ENCODE data around the gene SAV1.
A peak's percentile ranks its signal among the peaks of the same experiment; 100 is the strongest.
"Not testable (repeated sequence)": the region's sequence is repeated elsewhere in the genome, so short reads cannot be mapped to it uniquely, and the experiment has no call there.

The SAV1 gene

GRCh38 chr14:50666772-50667683 is 1.1 kb downstream of the SAV1 start:
- Histone ChIP-seq H3K4me1 (no peaks in the 10 kb centered on the region), H3K4me2 (ENCODE audit: low read length) (peak overlapping the region; percentile 91)

DNA sequence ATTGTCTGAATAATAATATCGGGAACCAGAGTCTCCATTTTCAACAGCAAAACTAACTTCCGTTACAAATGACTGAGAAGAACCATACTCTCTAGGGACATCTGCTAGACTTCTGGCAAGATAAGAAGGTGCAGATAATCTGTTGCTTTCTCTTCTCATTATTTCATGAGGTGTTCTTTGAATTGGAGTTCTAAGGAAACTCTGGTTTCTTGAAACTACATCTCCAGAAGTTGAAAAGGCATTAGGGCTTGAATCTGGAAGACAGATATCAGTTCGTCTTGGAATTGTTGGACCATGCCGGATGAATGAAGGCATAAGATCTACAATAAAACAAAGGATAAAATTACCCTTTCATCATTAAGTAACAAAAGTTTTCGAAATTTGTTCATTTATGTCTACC is 2.8 kb downstream of the SAV1 start:
- not testable (repeated sequence) for H3K9ac ChIP-seq; H3K9me3 ChIP-seq (ENCODE audit: control insufficient read depth, low read length); H3K4me2 ChIP-seq (ENCODE audit: low read length); H3K27me3 ChIP-seq (ENCODE audit: control insufficient read depth, insufficient read depth, low read length); H3K36me3 ChIP-seq (ENCODE audit: control insufficient read depth, insufficient read depth, low read length); H3K4me3 ChIP-seq (ENCODE audit: low read depth, low read length); H3K27ac ChIP-seq; H3K4me1 ChIP-seq; H2AFZ ChIP-seq
- H3K79me2 ChIP-seq: peaks cover 30% of the 10 kb centered on the region

More at GRCh38 chr14:50666772-50667683, 1.1 kb downstream of the SAV1 start:
- Histone ChIP-seq H3K9me3 (ENCODE audit: control insufficient read depth, low read length) (no peaks in the 10 kb centered on the region), H3K27me3 (ENCODE audit: control insufficient read depth, insufficient read depth, low read length) (no peaks in the 10 kb centered on the region), H3K36me3 (ENCODE audit: control insufficient read depth, insufficient read depth, low read length) (no peaks in the 10 kb centered on the region), H3K79me2 (peaks cover 19% of the 10 kb centered on the region), H2AFZ (peak overlapping the region; percentile 99), H3K27ac (peak overlapping the region; percentile 89), H3K9ac (peak overlapping the region; percentile 70), H3K4me3 (ENCODE audit: low read depth, low read length) (peak overlapping the region; percentile 98)
- TF ChIP-seq, protein P1, sequence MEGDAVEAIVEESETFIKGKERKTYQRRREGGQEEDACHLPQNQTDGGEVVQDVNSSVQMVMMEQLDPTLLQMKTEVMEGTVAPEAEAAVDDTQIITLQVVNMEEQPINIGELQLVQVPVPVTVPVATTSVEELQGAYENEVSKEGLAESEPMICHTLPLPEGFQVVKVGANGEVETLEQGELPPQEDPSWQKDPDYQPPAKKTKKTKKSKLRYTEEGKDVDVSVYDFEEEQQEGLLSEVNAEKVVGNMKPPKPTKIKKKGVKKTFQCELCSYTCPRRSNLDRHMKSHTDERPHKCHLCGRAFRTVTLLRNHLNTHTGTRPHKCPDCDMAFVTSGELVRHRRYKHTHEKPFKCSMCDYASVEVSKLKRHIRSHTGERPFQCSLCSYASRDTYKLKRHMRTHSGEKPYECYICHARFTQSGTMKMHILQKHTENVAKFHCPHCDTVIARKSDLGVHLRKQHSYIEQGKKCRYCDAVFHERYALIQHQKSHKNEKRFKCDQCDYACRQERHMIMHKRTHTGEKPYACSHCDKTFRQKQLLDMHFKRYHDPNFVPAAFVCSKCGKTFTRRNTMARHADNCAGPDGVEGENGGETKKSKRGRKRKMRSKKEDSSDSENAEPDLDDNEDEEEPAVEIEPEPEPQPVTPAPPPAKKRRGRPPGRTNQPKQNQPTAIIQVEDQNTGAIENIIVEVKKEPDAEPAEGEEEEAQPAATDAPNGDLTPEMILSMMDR (IDR thresholded peaks at IDR 0.05): no peak

GRCh38 chr14:50664579-50664978 is 3.5 kb downstream of the SAV1 start:
- not testable (repeated sequence) for H3K36me3 ChIP-seq (ENCODE audit: control insufficient read depth, insufficient read depth, low read length); H3K9ac ChIP-seq; H3K27me3 ChIP-seq (ENCODE audit: control insufficient read depth, insufficient read depth, low read length); H3K27ac ChIP-seq; H3K4me2 ChIP-seq (ENCODE audit: low read length); H3K4me1 ChIP-seq; H3K4me3 ChIP-seq (ENCODE audit: low read depth, low read length); H3K9me3 ChIP-seq (ENCODE audit: control insufficient read depth, low read length); H2AFZ ChIP-seq
- H3K79me2 ChIP-seq: peaks cover 32% of the 10 kb centered on the region

DNA sequence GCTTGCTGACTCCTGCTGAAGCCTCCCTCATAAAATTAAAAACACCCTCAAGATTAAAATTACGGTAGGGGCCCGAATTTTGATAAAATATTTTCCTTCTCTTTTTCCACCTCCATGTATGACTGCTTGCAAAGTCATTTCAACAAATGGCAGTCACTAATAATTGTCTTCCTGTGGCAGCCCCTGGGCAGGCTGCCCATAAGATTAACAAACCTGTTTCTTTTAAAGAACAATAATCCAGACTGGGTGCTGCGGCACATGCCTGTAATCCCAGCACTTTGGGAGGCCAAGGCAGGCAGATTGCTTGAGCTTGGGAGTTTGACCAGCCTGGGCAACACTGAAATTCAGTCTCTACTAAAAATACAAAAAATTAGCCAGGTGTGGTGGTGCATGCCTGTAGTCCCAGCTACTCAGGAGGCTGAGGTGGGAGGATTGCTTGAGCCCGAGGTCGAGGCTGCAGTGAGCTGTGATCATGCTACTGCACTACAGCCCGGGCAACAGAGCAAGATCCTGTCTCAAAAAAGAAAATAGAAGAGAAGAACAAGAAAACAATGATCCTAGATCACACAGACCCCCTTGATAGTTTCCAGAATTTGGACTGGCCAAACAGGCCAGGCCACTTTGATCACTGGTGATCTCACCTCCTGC is 8.7 kb downstream of the SAV1 start:
- TF ChIP-seq, protein P1 (IDR thresholded peaks at IDR 0.05): no peak
- Histone ChIP-seq H3K27me3 (ENCODE audit: control insufficient read depth, insufficient read depth, low read length) (no peaks in the 10 kb centered on the region), H3K4me1 (peaks cover 12% of the 10 kb centered on the region), H3K36me3 (ENCODE audit: control insufficient read depth, insufficient read depth, low read length) (no peaks in the 10 kb centered on the region), H3K4me2 (ENCODE audit: low read length) (no peak overlapping the region), H3K4me3 (ENCODE audit: low read depth, low read length) (no peak overlapping the region), H2AFZ (peak overlapping the region; percentile 8), H3K79me2 (peaks cover 40% of the 10 kb centered on the region), H3K9ac (no peak overlapping the region), H3K9me3 (ENCODE audit: control insufficient read depth, low read length) (no peaks in the 10 kb centered on the region), H3K27ac (peak overlapping the region; percentile 80)

DNA sequence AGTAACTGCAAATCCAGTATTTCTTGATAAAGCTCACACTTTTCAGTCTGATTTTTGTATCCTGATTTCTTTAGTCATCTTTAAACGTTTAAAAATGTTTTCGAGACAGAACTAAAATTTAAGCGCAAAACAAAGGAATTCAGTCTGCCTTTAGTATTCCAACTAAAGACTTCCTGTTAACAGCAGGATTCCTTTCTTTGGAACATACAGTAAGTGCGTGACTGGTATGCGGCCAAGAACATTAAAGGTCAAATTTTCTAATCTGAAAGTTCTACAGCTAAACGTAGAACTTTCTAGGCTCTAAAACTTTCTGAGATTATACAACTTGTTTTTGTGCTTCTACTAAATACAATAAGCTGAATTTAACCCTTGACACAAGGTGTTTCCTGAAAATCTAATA is 9.9 kb downstream of the SAV1 start:
- no peaks in the 10 kb centered on the region for H3K27me3 ChIP-seq (ENCODE audit: control insufficient read depth, insufficient read depth, low read length)
- H3K9ac ChIP-seq: no peak overlapping the region
- no peak overlapping the region for H2AFZ ChIP-seq
- H3K27ac ChIP-seq: peak overlapping the region; percentile 80
- peaks cover 39% of the 10 kb centered on the region for H3K79me2 ChIP-seq
- no peaks in the 10 kb centered on the region for H3K36me3 ChIP-seq (ENCODE audit: control insufficient read depth, insufficient read depth, low read length)
- peak overlapping the region; percentile 34 for H3K4me3 ChIP-seq (ENCODE audit: low read depth, low read length)
- peaks cover 12% of the 10 kb centered on the region for H3K4me1 ChIP-seq
- TF ChIP-seq, protein P1 (IDR thresholded peaks at IDR 0.05): no peak
- peak overlapping the region; percentile 48 for H3K4me2 ChIP-seq (ENCODE audit: low read length)
- H3K9me3 ChIP-seq (ENCODE audit: control insufficient read depth, low read length): no peaks in the 10 kb centered on the region

All from parathyroid adenoma (tissue), 2 donors.